ENCODE results near the gene FAM13B. TPM values are rescaled to one million over a fixed set of nuclear protein-coding genes. Genes with fewer than 3 reads are reported as not detected.
A peak's percentile ranks its signal among the peaks of the same experiment; 100 is the strongest.

The FAM13B gene
- total and polyA plus RNA-seq, 9 of the 15 experiments (the other 6 are each of a cell fraction or from before 2014, with no cell fraction given), result 2.3 to 21.6 (median 14.1) TPM

- H3K4me2 ChIP-seq (ENCODE audit: insufficient read depth, low read length), result no peak overlapping the region
- ChIA-PET POLR2A (interaction anchor here (0.7 to 1.7 kb wide), 4 partner anchors 9 to 292 kb away, joined by 3 to 5 read pairs (median 3); no protein-coding TSS in a partner anchor), CTCF (ENCODE audit: low intra/inter-chr PET ratio) (no interaction called here)
- no peak overlapping the region for H3K4me3 ChIP-seq
- no peak overlapping the region for H3K27ac ChIP-seq (ENCODE audit: extremely low read depth, low read depth, low read length)
- TF ChIP-seq SETDB1 (IDR thresholded peaks at IDR 0.05; ENCODE audit: low read length), result no peak
- TF ChIP-seq NFIC (IDR thresholded peaks at IDR 0.05), result no peak
- TF ChIP-seq NR2C1 (IDR thresholded peaks at IDR 0.05), result no peak
- no peak for TF ChIP-seq NR2C1 (tag; IDR thresholded peaks at IDR 0.05)
- TF ChIP-seq RBM25 (IDR thresholded peaks at IDR 0.05; ENCODE audit: low read depth, low read length, severe bottlenecking), result peak; percentile 4
- BruUV-seq (replicated peaks), result no TSS peak
- H3K36me3 ChIP-seq (ENCODE audit: control insufficient read depth, insufficient read depth, low read length), result peaks cover 39% of the 10 kb centered on the region; the same call in 2 of the 3 replicates
- peaks cover 0 to 3% of the 10 kb centered on the region in 2 experiments; a peak in 2 of 5 replicates for H3K4me1 ChIP-seq (replicated peaks in 1 of 2; ENCODE audit: control insufficient read depth in 2 of 2, insufficient read depth in 2 of 2, low read length in 2 of 2)
- no peak overlapping the region for H2AFZ ChIP-seq (ENCODE audit: low read depth, low read length)
- in situ Hi-C loops (cut with MboI) (no loop called here), intact Hi-C loops (cut with micrococcal nuclease) (no loop called here)
- no peak for DNase-seq (ENCODE audit: extremely low read depth in 1 of 4, low spot score in 3 of 4)
- 93% methylated on average over 5 of the region's 5 CpGs for WGBS (ENCODE audit: insufficient coverage, low coverage, missing lambda C conversion rate)
- H4K20me1 ChIP-seq (replicated peaks; ENCODE audit: control insufficient read depth, insufficient read depth, low read length), result no peaks in the 10 kb centered on the region
- no peaks in the 10 kb centered on the region for H3K9me1 ChIP-seq (ENCODE audit: control insufficient read depth, insufficient read depth, low read length)
- peaks cover 56% of the 10 kb centered on the region for H3K79me2 ChIP-seq (ENCODE audit: control insufficient read depth, insufficient read depth, low read length)
- no peaks in the 10 kb centered on the region for H3K27me3 ChIP-seq (ENCODE audit: control insufficient read depth in 2 of 2, insufficient read depth in 2 of 2, low read length in 2 of 2)
- no peaks in the 10 kb centered on the region for H3K9me3 ChIP-seq (replicated peaks; ENCODE audit: control insufficient read depth, insufficient read depth, low read depth, low read length)
- FAIRE-seq, result no peak
- no peak for ATAC-seq
- no peak overlapping the region for H3K9ac ChIP-seq (ENCODE audit: insufficient read depth in 1 of 2, low read depth in 2 of 2, low read length in 2 of 2)
Observed at GRCh38 chr5:137989419-137989818, 43.5 kb downstream of the FAM13B start.

GRCh38 chr5:137975208-137975607 is 57.7 kb downstream of the FAM13B start:
- POLR2A ChIA-PET, result interaction anchor here (0.6 kb wide), 1 partner anchor 11 kb away, joined by 3 read pairs; no protein-coding TSS in a partner anchor
- BruUV-seq (replicated peaks), result TSS peak; percentile 7
- intact Hi-C loops (cut with micrococcal nuclease) (no loop called here), in situ Hi-C loops (cut with MboI) (no loop called here)
- Histone ChIP-seq H3K36me3 (ENCODE audit: control insufficient read depth, insufficient read depth, low read length) (peaks cover 31% of the 10 kb centered on the region), H3K27me3 (ENCODE audit: control insufficient read depth in 2 of 2, insufficient read depth in 2 of 2, low read length in 2 of 2) (no peaks in the 10 kb centered on the region), H2AFZ (ENCODE audit: low read depth, low read length) (no peak overlapping the region), H3K4me3 (no peak overlapping the region), H3K4me1 (replicated peaks in 1 of 2; ENCODE audit: control insufficient read depth in 2 of 2, insufficient read depth in 2 of 2, low read length in 2 of 2) (no peaks in the 10 kb centered on the region), H3K9me1 (ENCODE audit: control insufficient read depth, insufficient read depth, low read length) (no peaks in the 10 kb centered on the region), H3K9me3 (replicated peaks; ENCODE audit: control insufficient read depth, insufficient read depth, low read depth, low read length) (no peaks in the 10 kb centered on the region), H3K27ac (ENCODE audit: extremely low read depth, low read depth, low read length) (no peak overlapping the region), H3K79me2 (ENCODE audit: control insufficient read depth, insufficient read depth, low read length) (no peaks in the 10 kb centered on the region), H3K9ac (ENCODE audit: insufficient read depth in 1 of 2, low read depth in 2 of 2, low read length in 2 of 2) (no peak overlapping the region), H3K4me2 (ENCODE audit: insufficient read depth, low read length) (no peak overlapping the region), H4K20me1 (replicated peaks; ENCODE audit: control insufficient read depth, insufficient read depth, low read length) (no peaks in the 10 kb centered on the region)
- FAIRE-seq, result no peak
- CTCF ChIA-PET (ENCODE audit: low intra/inter-chr PET ratio), result no interaction called here
- ATAC-seq, result no peak
- TF ChIP-seq FOSL1 (tag; conservative IDR thresholded peaks at IDR 0.05), result no peak
- WGBS (ENCODE audit: insufficient coverage, low coverage, missing lambda C conversion rate), result 96% methylated on average over 3 of the region's 3 CpGs
- DNase-seq (ENCODE audit: extremely low read depth in 1 of 4, low spot score in 3 of 4), result no peak
